ENCODE data around the gene KCNJ1.

DNA sequence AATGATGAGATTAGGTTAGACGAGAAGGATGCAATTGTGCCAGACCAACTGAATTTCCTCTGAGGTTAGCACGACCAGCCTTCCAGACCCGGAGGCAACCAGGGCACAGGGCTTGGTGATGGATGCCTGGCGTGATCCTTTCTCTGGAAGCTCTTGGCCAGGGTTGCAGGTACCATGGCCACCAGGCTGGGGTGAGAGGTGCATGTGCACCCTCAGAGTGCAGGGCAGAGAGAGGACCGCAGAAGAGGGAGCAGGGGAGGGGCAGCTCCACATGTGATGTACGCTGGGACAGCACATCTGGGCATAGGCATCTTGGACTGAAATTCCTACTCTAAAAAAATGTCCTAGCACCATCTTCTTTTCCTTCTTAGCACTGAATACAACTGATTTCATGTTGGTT lies 10.9 kb downstream of the KCNJ1 start:
- TF ChIP-seq, protein P1, sequence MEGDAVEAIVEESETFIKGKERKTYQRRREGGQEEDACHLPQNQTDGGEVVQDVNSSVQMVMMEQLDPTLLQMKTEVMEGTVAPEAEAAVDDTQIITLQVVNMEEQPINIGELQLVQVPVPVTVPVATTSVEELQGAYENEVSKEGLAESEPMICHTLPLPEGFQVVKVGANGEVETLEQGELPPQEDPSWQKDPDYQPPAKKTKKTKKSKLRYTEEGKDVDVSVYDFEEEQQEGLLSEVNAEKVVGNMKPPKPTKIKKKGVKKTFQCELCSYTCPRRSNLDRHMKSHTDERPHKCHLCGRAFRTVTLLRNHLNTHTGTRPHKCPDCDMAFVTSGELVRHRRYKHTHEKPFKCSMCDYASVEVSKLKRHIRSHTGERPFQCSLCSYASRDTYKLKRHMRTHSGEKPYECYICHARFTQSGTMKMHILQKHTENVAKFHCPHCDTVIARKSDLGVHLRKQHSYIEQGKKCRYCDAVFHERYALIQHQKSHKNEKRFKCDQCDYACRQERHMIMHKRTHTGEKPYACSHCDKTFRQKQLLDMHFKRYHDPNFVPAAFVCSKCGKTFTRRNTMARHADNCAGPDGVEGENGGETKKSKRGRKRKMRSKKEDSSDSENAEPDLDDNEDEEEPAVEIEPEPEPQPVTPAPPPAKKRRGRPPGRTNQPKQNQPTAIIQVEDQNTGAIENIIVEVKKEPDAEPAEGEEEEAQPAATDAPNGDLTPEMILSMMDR (IDR thresholded peaks at IDR 0.05), result no peak
- TF ChIP-seq POLR2A (IDR thresholded peaks at IDR 0.05), result no peak

Data from right lobe of liver (tissue), 4 donors.